ENCODE data around the gene GART. TPM values are rescaled to one million over a fixed set of nuclear protein-coding genes. Genes with fewer than 3 reads are reported as not detected.
"Not testable (repeated sequence)": the region's sequence is repeated elsewhere in the genome, so short reads cannot be mapped to it uniquely, and the experiment has no call there.

The GART gene
- polyA plus RNA-seq (ENCODE audit: insufficient read length in 4 of 4), result 10 to 100 TPM; 64.7 to 73.1 (median 69.7) TPM

- peak; percentile 49 to 71 (median 57) for DNase-seq (ENCODE audit: low read depth in 4 of 4, low spot score in 3 of 4)
Observed at GRCh38 chr21:33541756-33542639, at the start of gene GART. TSS of gene GART (minus strand) at chr21:33542117. CDS start at chr21:33539315, 2,802 bp downstream.

GRCh38 chr21:33588485-33589335 lies 46.8 kb upstream of the GART start, which contains the start of gene DONSON:
TSS of gene DONSON (minus strand) at chr21:33588684. CDS start at chr21:33588641, 43 bp downstream.
- DNase-seq (ENCODE audit: low read depth in 4 of 4, low spot score in 3 of 4), result peak; percentile 72 to 79 (median 74)

GRCh38 chr21:33587792-33588484 lies 46.0 kb upstream of the GART start:
- DNase-seq (ENCODE audit: low read depth in 4 of 4, low spot score in 3 of 4), result peak in 2 of 4 donors; percentile 10 to 32

GRCh38 chr21:33586927-33587326 lies 45.0 kb upstream of the GART start:
- DNase-seq (ENCODE audit: low read depth in 4 of 4, low spot score in 3 of 4), result no peak

- DNase-seq (ENCODE audit: low read depth in 4 of 4, low spot score in 3 of 4), result no peak
Observed at GRCh38 chr21:33584455-33584854, 42.5 kb upstream of the GART start.

GRCh38 chr21:33578959-33579542 lies 37.1 kb upstream of the GART start:
- DNase-seq (ENCODE audit: low read depth in 4 of 4, low spot score in 3 of 4), result no peak

GRCh38 chr21:33578214-33578613 lies 36.3 kb upstream of the GART start:
- no peak for DNase-seq (ENCODE audit: low read depth in 4 of 4, low spot score in 3 of 4)

GRCh38 chr21:33576741-33577141 lies 34.8 kb upstream of the GART start:
- not testable (repeated sequence) for DNase-seq (ENCODE audit: low read depth in 4 of 4, low spot score in 3 of 4)

- DNase-seq (ENCODE audit: low read depth in 4 of 4, low spot score in 3 of 4), result no peak
Observed at GRCh38 chr21:33572350-33572749, 30.4 kb upstream of the GART start.

GRCh38 chr21:33569991-33570390 lies 28.1 kb upstream of the GART start:
- DNase-seq (ENCODE audit: low read depth in 4 of 4, low spot score in 3 of 4), result no peak

- no peak for DNase-seq (ENCODE audit: low read depth in 4 of 4, low spot score in 3 of 4)
Observed at GRCh38 chr21:33568448-33568847, 26.5 kb upstream of the GART start.

- no peak for DNase-seq (ENCODE audit: low read depth in 4 of 4, low spot score in 3 of 4)
Observed at GRCh38 chr21:33567914-33568313, 26.0 kb upstream of the GART start.

- no peak for DNase-seq (ENCODE audit: low read depth in 4 of 4, low spot score in 3 of 4)
Observed at GRCh38 chr21:33566514-33566913, 24.6 kb upstream of the GART start.

- DNase-seq (ENCODE audit: low read depth in 4 of 4, low spot score in 3 of 4), result no peak
Observed at GRCh38 chr21:33562389-33562788, 20.5 kb upstream of the GART start.

- no peak for DNase-seq (ENCODE audit: low read depth in 4 of 4, low spot score in 3 of 4)
Observed at GRCh38 chr21:33561373-33561772, 19.5 kb upstream of the GART start.

GRCh38 chr21:33560965-33561364 lies 19.0 kb upstream of the GART start:
- no peak for DNase-seq (ENCODE audit: low read depth in 4 of 4, low spot score in 3 of 4)

GRCh38 chr21:33559813-33560212 lies 17.9 kb upstream of the GART start:
- no peak for DNase-seq (ENCODE audit: low read depth in 4 of 4, low spot score in 3 of 4)

GRCh38 chr21:33558777-33559421 lies 17.0 kb upstream of the GART start:
- DNase-seq (ENCODE audit: low read depth in 4 of 4, low spot score in 3 of 4), result no peak

GRCh38 chr21:33557447-33557846 lies 15.5 kb upstream of the GART start:
- DNase-seq (ENCODE audit: low read depth in 4 of 4, low spot score in 3 of 4), result no peak

GRCh38 chr21:33554982-33555344 lies 13.0 kb upstream of the GART start:
- no peak for DNase-seq (ENCODE audit: low read depth in 4 of 4, low spot score in 3 of 4)

Data from right renal pelvis (tissue), 4 donors.